Measurements from ENCODE around the gene SGSM1.

SGSM1 gene

DNA sequence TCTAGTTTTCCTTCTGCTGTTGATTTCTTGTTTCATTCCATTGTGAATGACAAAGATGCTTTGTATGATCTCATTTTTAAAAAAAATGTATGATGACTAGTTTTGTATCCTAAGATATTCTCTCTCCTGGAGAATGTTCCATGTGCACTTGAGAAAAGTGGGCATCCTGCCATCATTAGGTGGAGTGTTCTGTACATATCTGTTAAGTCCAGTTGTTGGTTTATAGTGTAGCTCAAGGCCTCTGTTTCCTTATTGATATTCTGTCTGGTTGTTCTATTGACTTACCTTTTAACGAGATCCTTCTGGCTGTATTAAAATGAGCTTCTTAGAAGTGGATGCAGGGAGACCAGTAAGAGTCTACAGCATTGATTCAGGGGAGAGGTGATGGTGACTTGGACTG, 35.2 kb downstream of the SGSM1 start:
- DNase-seq, result no peak

DNA sequence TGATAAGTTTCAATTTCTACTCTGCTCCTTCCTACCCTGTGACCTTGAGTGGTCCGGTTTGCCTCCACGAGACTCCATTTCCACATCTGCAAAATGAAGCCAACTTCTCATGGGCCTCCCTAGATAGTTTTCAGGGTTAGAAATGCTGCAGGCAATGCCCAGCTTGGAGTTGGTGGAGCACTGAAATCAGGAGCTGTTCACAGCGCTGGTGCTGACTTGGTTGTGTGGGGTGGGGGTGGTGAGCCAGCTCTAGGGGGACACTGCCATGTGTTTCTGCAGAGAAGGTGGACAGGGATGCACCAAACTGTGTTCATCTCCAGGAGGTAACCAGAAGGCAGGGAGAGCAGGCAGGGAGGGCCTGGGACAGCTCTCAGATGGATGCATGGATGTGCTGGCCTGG, 37.0 kb downstream of the SGSM1 start:
- no peak for DNase-seq

DNA sequence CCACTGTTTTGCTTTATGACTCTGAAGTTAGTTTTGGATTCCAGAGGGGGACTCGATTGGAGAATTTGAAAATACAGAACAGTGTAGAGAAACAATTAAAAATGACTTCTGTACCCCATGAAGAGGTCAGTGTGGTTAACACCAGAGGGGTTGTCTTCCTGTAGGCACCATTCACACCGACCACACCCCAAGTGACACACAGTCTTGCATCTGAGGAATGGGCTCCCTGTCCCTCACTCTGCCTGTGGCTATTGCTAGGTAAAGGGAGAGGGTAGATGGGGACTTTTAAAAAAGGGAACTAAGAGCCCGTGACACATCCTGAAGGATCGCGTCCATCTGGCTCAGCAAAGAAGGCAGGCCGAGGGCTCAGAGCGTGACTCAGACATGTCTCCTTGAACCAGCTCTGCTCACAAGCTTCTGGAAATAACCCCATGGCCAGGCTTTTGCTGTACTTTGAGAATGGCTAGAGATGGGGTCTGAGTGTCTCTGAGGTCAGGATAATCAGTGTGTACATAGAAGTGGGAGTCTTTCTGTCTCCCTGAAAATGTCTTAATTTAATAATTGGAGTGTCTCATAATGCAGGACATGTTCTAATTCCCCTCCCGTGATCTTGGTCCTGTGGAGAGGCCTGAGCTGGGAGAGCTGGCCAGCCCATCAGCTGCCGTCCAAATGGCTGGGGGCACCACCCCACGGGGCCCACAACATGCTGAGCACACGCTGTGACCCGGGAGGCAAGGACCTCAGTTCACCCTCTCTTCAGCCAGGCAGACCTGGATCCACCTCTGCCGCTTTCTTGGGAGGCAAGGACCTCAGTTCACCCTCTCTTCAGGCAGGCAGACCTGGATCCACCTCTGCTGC, 39.3 kb downstream of the SGSM1 start:
- peak in 1 of 2 donors; percentile 18 for DNase-seq

DNA sequence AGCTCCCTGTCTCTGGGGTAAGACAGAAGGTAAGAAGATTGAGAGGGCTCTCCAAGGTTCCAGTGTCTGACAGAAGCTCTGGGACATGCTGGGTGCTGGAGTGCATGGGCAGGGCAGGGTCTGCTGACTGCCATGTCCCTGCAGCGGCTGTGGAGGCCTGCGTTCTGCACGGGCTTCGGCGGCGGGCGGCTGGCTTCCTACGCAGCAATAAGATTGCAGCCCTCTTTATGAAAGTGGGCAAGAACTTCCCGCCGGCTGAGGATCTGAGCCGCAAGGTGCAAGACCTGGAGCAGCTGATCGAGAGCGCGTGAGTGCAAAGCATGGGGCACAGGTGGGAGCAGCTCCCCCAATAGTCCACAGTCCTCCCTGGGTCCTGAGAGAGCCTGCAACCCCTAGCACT, 41.5 kb downstream of the SGSM1 start:
- no peak for DNase-seq

DNA sequence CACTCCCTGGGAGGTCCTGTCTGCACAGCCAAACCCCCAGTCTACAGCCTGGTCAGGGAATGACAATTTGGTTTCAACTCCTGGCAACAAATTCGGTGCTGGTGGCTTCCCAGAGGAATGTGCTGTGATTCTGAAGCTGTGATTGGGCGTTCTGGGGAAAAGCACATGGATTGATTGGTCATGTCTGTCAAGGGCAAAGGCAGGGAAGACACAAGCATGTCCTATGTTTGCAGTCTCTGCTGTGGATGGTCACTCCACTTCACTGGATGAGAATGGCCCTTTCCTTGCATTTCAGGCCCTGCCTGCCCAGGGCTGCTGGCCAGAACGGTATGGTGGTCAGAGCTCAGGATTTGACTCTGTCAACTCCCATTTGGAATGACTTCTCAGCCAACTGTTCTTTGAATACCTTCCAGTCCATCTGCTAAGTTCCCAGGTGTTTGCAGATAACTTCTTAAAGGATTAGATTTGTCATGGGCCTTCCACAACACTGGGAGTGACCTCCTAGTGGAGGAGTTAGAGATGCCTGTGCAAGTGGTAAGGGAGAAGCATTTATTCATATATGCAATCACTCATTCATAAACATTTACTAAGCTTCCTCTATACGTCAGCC, 42.7 kb downstream of the SGSM1 start:
- no peak for DNase-seq

DNA sequence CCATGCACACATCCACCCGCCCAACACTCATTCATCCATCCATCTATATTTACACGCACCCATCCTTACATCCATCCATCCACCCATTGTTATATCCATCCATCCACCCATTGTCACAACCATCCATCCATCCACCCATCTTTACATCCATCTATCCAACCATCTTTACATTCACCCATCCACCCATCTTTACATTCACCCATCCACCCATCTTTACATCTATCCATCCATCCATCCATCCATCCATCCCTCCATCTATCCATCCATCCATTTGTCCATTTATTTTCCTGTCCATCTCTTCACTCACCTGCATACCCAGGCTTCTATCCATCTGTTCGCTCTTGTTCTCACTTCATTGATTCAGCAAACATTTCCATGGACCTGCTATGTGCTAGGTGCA, 49.8 kb downstream of the SGSM1 start:
- no peak for DNase-seq

DNA sequence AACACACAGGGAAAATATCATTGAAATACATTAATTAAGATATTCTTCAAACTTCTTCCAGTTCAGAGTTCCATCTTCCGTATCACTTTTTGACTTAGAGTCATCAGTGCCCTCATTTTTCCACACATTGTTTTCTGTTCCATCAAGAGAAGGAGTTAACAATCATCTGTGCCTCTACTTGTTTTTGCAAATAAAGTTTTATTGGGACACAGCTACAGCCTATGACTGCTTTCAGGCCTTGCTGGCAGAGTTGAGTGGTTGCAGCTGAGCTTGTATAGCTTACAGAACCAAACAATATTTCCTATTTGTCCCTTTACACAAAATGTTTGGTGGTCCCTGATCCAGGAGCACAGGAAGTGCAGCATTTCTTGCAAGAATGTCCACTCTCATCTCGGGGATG, 51.6 kb downstream of the SGSM1 start:
- no peak for DNase-seq

DNA sequence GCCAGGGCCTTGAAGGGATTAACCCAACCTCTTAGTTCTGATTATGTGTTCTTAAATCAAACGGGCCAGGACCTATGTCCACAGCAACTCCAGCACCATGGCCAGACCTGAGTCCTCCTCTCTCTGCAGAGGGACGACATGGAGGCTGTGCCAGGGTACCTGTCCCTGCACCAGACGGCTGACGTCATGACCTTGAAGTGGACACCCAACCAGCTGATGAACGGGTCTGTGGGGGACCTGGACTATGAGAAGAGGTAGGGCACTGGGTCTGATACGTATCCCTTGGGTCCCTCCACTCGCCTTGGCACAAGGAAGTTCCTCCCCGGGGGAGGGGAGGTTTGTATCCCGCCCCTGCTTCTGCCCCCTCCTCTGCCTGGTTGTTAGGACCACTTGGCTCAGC, 53.6 kb downstream of the SGSM1 start:
- DNase-seq, result no peak

DNA sequence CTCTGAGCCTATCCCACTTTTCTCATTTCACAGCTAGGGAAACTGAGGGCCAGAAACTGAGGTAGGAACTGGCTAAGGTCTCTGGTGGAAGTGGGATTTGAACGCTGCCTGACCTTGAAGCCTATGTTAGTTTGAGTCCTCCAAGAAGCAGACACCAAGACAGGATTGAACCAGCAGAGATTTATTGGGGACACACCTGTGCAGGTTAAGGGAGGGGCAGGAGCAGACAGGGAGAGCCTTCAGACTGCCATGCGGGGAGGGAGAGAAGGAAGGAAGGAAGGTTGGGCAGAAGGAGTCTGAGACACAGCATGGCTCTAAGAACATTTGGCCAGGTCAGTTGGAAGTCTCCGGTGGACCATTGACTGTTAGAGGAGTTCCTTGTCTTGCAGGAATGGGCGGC, 59.5 kb downstream of the SGSM1 start:
- DNase-seq, result no peak

DNA sequence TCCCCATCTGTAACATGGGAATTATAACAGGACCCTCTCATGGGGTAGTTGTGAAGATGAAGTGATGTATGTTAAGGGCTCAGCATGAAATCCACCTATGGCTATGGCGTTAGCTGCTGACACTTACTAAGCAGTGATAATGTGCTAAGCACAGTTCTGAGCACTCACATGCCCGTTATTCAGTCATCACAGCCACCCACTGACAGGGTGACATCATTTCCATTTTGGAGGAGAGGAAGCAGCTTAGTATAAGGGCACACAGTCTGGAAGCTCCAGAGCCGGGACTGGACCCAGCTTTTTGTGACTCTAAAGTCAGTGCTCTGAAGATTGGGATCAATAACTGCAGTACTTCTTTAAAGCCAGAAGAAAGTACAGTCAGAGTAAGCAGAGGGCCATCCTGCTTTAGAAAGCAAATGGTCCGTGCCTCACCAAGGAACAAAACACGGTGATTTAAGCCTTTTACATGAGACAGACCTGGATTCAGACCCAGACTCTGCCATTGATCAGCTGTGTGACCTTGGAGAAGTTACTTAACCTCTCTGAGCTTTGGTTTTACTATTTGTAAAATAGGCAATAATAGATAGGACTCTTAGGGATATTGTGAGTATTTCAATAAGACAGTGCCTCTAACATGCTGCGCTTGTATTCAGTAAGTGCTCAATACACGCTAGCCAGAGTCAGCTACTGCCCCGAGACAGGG, 61.5 kb downstream of the SGSM1 start:
- no peak for DNase-seq

DNA sequence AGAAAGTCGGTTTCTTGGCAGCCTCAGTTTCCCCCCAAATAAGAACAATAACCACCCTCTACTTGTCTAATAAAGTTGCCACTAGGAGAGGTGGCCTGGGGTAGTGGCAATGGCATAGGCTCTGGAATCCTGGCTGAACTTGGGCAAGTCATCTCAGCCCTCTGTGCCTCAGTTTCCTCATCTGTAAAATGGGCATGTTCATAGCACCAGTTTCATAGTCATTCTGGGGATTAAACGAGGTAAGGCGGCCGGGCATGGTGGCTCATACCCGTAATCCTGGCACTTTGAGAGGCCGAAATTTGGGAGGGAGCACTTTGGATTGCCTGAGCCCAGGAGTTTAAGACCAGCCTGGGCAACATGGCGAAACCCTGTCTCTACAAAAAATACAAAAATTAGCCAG, 63.0 kb downstream of the SGSM1 start:
- no peak for DNase-seq

DNA sequence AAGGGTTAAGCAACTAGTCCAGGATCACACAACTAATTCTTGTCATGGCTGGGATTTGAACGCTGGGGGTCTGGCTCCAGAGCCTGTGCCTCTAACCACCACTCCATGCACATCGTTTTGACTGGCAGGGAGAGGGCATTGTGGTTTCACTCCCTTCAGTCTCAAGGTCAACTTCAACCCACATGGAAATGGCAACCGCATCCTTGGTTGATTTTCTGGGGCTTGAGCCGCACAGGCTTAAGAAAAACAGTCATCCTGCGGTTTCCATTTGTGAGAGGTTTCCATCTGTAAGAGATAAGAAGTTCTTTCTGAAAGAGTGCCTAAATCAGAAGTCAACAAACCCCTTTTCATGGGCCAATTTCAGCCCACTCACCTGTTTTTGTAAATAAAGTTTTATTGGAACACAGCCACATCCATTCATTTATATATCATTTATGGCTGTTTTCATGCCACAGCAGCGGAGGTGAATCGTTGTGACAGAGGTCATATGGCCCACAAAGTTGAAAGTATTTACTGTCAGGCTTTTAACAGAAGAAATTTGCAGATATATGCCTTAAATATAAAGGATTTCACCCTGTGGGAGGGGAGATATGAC, 65.7 kb downstream of the SGSM1 start:
- no peak for DNase-seq

DNA sequence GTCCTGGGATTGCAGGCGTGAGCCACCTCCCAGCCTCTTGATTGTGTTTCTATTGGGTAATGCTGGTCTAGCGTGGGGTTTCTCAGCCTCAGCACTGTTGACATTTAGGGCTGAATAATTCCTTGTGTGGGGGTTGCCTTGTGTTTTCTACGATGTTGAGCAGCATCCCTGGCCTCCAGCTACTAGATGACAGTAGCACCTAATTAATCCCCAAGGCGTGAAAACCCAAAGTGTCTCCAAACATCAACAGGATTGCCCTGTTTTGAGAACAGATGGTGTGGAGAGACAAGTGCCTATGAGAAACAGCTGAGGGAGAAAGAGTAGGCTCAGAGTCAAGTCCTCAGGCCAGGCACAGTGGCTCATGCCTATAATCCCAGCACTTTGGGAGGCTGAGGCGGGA, 67.2 kb downstream of the SGSM1 start:
- DNase-seq, result no peak

DNA sequence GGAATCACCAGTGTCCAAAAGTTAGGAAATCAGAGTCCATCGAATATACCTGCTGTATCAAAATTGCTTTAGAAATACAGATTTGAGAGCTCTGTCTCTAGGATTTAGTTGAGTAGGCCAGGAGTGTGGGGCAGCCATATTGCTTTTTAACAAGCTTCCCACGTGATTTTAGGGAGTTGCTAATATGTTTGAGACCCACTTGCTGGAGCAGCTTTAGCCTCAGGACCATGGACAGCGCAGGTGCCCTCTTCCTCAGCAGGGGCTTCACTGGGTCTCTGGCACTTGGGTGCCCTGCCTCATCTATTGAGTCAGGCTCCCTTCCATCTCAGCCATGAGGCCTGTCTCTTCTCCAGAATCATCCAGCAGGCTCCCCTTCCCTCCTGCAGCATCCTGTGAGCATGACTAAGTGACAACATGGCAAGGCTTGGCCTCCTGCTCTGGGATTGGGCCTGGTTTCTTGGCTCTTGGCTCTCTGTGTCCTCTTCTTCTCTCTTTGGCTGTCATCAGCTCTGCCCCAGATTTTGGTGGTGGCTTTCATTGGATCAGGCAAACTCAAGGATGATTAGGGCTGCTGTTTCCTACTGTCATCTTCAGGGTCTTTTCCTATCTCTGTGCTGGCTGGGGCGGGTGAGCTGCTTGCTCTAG, 70.0 kb downstream of the SGSM1 start:
- DNase-seq, result no peak

DNA sequence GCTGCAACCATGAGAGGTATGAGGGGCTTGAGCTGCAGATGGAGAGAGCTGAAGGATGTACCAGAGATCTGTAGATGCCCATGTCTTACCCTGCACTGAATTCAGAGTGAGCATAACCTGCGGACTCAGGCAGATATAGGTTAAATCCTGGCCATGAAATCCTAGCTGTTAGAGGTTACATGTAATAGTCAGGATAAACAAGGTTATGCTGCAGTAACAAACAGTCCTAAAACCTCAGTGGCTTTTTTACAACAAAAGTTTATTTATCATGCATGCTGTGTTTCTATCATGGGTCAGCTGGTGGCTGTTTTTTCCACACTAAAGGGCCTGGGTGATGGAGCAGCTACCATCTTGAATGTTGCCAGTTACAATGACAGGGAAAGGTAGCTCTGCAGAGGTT, 70.7 kb downstream of the SGSM1 start:
- DNase-seq, result no peak

DNA sequence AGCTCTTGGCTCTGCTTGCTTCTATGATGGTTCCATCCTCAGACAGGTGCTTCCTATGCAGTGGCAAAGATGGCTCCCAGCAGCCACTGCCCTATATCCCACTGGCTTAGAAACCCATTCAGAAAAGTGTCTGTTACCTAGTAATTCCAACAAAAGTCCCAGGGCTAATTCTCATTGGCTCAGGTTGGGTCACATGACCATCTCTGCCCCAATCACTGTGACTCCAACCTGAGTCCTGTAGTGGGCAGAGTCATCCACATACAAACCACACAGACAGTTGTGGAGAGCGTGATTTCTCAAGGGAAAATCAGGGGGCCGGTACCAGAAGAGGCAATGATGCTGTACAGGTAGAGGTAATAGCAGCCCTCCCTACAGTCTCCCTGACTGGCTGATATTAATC, 73.0 kb downstream of the SGSM1 start:
- no peak for DNase-seq

DNA sequence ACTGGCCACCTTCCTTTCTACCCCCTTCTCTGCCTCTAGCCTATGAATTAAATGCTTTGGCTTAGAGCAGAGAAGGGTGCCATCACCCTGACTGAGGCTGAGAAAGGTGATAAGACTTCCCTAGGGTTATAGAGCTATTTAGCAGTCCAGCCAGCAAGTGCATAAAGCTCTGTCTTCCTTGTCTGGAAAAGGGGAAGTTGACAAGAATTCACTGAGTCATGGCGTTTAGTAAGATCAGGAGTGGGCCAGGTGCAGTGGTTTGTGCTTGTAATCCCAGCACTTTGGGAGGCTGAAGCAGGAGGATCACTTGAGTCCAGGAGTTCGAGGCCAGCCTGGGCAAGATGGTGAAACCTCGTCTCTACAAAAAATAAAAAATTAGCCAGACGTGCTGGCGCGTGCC, 77.4 kb downstream of the SGSM1 start:
- no peak for DNase-seq

DNA sequence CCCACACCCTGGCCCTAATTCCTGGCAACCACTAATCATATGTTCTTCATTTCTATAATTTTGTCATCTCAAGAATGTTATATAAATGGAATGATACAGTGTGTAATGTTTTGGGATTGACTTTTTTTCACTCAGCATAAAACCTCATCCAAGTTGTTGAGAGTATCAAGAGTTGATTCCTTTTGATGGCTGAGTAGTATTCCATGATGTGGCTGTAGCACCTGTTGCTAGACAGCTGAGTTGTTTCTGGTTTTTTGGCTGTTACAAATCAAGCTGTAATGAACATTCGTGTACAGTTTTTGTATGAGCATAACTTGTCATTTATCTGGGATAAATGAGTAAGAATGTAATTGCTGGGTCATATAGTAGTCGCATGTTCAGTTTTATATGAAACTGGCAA, 81.2 kb downstream of the SGSM1 start:
- DNase-seq, result no peak

DNA sequence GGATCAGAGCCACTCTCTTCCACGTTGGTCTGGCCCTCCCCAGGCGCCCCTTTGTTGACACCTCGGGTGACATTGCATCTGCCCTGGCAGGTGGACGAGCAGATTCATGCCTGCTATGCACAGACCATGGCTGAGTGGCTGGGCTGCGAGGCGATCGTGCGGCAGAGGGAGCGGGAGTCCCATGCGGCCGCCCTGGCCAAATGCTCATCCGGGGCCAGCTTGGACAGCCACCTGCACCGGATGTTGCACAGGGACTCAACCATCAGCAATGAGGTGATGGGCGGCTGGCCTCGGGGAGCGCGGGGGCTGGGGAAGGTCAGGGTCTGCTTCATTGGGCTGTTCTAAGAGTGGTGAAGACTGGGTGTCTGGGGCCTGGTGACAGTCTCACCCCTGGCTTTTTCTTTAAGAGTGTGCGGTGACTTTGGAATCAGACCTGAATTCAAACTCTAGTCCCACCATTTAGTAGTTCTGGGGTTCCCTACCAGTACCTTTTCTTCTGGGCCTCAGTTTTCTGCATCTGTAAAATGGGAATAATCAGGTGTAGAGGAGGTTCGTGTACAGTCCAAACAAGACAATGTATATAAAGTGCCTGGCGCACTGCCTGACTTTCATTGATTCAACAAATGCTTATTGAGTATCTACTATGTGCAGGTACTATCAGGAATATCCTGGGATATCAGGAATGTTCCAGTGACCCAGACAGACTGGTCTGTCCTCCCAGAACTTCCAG, 87.5 kb downstream of the SGSM1 start:
- no peak for DNase-seq

DNA sequence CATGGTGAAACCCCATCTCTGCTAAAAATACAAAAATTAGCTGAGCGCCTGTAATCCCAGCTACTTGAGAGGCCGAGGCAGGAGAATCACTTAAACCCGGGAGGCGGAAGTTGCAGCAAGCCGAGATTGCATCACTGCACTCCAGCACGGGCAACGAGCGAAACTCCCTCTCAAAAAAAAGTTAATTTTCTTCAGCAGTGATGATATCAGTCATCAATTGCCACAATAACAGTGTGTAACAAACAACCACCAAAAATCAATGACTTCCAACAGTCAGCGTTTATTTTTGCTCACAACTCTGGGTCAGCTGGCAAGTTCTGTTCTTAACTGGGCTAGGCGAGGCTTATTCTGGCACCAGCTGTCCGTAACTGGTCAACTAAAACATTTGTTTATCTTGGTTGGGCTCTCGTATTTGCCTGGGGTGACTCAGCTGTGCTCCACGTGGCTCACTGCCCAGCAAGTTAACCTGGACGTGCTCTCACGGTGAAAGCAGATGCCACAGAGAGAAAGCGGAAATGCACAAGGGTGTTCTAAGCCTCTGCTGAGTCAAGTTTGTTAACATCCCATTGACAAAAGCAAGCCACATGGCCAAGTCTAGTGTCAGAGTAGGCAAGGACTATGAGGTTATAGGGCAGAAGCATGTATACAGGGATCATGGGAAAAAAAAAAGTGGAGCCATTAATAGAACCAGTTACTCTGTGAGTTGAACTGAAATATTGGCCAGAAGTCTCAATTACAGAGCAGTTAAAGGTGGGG, 88.4 kb downstream of the SGSM1 start:
- no peak for DNase-seq

DNA sequence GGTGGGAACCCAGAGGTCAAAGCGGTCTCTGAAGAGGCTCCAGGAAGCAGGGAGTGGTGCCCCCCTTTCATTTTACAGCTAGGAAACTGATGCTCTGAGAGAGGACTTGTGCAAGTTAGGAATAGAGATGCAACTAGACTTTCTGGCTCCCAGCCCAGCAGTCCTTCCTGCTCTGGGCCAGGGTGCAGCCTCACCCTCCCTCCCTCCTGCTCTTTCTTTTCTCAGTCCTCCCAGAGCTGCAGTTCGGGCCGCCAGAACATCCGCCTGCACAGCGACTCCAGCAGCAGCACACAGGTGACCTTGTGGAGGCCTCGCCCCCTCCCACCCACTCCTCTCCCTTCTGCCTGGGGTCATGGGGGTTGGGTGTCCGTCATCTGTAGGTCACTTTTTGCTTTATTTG, 89.0 kb downstream of the SGSM1 start:
- DNase-seq, result no peak

DNA sequence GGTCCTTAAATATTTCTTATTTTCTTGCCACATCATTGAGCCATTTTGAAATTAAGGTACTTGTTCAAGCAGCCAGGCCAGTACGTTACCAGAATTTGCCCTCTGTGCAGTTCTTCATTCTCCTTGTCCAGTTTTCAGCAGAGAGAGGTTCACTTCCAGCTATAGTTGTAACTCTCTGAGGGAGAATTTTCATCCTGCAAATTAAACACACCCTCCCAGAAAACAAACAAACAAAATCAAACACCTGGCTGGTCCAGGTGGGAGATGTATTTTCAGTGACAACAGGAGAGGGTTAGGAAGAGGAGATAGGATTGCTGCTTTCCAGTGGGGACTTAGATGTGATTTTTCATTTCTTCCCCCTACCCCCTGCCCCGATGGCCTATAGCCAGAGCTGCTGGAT, 95.4 kb downstream of the SGSM1 start:
- no peak for DNase-seq
